ENCODE measurements around the gene ATP9A. TPM values are rescaled to one million over a fixed set of nuclear protein-coding genes. Genes with fewer than 3 reads are reported as not detected.

The ATP9A gene
- total and polyA plus RNA-seq, 2 experiments from 2014 or later: 11.3 to 16.9 TPM

DNA sequence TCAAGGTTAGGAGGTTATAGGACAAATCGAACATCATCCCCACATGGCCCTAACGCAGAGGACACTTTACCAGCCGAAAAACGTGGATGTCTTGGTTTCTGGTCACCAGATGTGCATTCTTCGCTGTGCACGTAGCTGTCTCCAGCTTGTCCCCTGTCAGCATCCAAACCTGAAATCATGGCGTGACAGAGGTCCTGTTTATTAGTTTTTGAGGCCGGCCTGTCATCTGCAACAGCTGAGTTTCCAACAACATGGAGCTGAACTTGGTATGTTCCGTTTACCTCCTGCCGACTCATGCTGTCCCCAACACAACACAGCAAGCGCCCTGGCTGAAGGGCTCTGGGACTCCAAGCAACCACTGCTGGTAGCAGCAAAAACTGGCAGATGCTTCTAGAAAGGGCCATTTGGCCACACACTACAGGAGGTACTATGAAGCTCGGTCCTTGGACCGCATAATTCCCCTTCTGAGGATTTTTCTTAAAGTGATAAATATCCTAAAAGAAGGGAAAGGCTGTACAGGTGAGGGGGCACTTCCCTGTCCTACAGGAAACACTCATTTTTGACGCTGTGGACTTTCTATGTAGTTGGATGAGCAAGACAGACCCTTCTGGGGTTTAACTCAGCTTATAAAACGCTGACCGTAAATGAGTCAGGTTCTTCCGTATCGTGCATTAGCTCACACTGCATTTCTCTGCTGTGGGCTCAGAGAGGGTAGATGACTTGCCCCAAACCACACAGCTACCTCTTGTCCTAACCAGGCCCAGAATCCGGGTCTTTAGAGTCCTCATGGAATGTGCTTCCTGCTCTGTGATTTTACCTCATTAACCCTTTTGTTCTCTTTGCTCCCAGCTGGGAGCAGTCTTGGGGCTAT lies 146.0 kb downstream of the ATP9A start:
- Histone ChIP-seq H3K4me3 (no peak overlapping the region), H3K27ac (no peak overlapping the region), H3K9me3 (ENCODE audit: low read depth) (no peaks in the 10 kb centered on the region), H3K27me3 (no peaks in the 10 kb centered on the region), H3K4me1 (ENCODE audit: low read depth) (no peaks in the 10 kb centered on the region), H3K36me3 (no peaks in the 10 kb centered on the region)
- TF ChIP-seq, protein P1, sequence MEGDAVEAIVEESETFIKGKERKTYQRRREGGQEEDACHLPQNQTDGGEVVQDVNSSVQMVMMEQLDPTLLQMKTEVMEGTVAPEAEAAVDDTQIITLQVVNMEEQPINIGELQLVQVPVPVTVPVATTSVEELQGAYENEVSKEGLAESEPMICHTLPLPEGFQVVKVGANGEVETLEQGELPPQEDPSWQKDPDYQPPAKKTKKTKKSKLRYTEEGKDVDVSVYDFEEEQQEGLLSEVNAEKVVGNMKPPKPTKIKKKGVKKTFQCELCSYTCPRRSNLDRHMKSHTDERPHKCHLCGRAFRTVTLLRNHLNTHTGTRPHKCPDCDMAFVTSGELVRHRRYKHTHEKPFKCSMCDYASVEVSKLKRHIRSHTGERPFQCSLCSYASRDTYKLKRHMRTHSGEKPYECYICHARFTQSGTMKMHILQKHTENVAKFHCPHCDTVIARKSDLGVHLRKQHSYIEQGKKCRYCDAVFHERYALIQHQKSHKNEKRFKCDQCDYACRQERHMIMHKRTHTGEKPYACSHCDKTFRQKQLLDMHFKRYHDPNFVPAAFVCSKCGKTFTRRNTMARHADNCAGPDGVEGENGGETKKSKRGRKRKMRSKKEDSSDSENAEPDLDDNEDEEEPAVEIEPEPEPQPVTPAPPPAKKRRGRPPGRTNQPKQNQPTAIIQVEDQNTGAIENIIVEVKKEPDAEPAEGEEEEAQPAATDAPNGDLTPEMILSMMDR (IDR thresholded peaks at IDR 0.05; ENCODE audit: low read depth, low read length): no peak
- no peak for DNase-seq (ENCODE audit: low read depth in 1 of 2, low spot score in 1 of 2)

DNA sequence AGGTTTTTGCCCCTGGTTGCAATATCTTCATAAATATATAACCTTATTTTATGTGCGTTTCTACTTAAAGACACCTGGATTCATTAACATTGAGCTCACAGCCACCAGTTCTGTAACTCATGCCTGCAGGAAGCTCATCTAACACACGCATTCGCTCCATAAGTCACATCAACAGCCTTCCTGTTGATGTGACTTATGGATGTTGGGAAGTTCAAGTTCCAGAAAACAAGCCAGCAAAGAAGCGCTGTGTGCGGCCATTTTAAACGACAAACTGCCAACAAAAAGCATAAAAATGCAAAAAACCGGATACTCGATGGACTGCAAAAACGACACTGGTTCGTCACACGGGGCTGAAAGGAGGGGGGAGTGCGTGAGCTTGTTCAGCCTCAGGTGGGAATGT lies 147.8 kb downstream of the ATP9A start:
- H3K4me3 ChIP-seq: no peak overlapping the region

DNA sequence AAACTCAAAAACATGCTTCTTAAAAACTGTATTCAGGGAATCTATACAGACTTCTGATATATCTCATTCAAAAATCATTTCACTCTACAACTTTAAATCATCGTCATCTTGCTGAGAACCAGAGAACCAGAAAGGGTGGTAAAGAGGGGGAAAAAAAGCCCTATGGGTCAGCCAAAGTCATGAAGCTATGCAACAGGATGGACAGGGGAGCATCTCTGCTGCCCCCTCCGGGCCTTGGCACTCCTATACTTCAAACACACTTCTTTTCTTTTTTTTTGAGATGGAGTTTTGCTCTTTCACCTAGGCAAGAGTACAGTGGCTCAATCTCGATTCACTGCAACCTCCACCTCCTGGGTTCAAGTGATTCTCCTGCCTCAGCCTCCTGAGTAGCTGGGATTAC lies 152.1 kb downstream of the ATP9A start:
- no peaks in the 10 kb centered on the region for H3K4me1 ChIP-seq (ENCODE audit: low read depth)
- no peak overlapping the region for H3K4me3 ChIP-seq
- TF ChIP-seq, protein P1 (IDR thresholded peaks at IDR 0.05; ENCODE audit: low read depth, low read length): no peak
- no peaks in the 10 kb centered on the region for H3K27me3 ChIP-seq
- H3K9me3 ChIP-seq (ENCODE audit: low read depth): no peaks in the 10 kb centered on the region
- H3K36me3 ChIP-seq: no peaks in the 10 kb centered on the region
- DNase-seq (ENCODE audit: low read depth in 1 of 2, low spot score in 1 of 2): no peak
- H3K27ac ChIP-seq: no peak overlapping the region

More for the DNA sequence above, 147.8 kb downstream of the ATP9A start:
- H3K27ac ChIP-seq: no peak overlapping the region
- TF ChIP-seq, protein P1 (IDR thresholded peaks at IDR 0.05; ENCODE audit: low read depth, low read length): no peak
- H3K4me1 ChIP-seq (ENCODE audit: low read depth): no peaks in the 10 kb centered on the region
- H3K9me3 ChIP-seq (ENCODE audit: low read depth): no peaks in the 10 kb centered on the region
- H3K27me3 ChIP-seq: no peaks in the 10 kb centered on the region
- H3K36me3 ChIP-seq: no peaks in the 10 kb centered on the region
- DNase-seq (ENCODE audit: low read depth in 1 of 2, low spot score in 1 of 2): no peak

DNA sequence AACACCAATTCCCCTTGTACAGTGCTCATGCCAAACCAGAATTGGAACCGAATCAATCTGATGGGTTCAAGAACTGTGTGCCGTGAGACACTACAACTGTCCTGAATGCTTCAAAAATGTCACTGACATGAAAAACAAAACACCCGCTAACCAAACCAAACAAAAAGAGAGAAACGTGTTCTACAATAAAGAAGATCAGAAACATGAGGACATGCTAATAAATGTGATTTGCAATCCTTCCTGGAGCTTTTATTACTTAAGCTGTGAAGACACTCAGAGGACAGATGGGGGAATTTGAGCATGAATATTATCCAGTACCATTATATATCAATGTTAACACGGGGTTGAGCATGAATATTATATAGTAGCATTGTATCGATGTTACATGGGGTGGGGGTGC lies 153.5 kb downstream of the ATP9A start:
- Histone ChIP-seq H3K4me3 (no peak overlapping the region), H3K36me3 (no peaks in the 10 kb centered on the region), H3K9me3 (ENCODE audit: low read depth) (no peaks in the 10 kb centered on the region), H3K27me3 (no peaks in the 10 kb centered on the region), H3K27ac (no peak overlapping the region), H3K4me1 (ENCODE audit: low read depth) (no peaks in the 10 kb centered on the region)
- no peak for DNase-seq (ENCODE audit: low read depth in 1 of 2, low spot score in 1 of 2)
- TF ChIP-seq, protein P1 (IDR thresholded peaks at IDR 0.05; ENCODE audit: low read depth, low read length): no peak

DNA sequence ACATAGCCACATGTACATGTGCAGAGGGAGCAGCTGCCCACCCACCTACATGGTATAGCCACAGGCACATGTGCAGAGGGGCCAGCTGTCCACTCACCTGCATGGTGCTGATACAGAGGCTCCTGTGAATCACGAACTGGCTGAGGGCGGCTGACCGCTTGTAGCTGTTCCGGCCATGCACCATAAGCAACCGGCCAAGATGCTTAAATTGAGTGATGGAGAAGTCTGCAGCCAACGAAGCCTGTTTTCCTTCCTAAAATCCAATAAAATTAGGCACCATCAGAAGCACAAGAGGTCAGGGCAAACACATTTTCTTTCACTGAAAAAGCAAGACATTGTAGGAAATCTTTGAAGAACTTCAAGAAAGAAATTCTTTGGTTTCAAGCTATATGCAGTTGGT lies 154.6 kb downstream of the ATP9A start:
- no peaks in the 10 kb centered on the region for H3K36me3 ChIP-seq
- H3K27ac ChIP-seq: no peak overlapping the region
- TF ChIP-seq, protein P1 (IDR thresholded peaks at IDR 0.05; ENCODE audit: low read depth, low read length): no peak
- H3K27me3 ChIP-seq: no peaks in the 10 kb centered on the region
- DNase-seq (ENCODE audit: low read depth in 1 of 2, low spot score in 1 of 2): no peak
- no peaks in the 10 kb centered on the region for H3K4me1 ChIP-seq (ENCODE audit: low read depth)
- H3K4me3 ChIP-seq: no peak overlapping the region
- no peaks in the 10 kb centered on the region for H3K9me3 ChIP-seq (ENCODE audit: low read depth)

Measured in cardiac muscle cell (in vitro differentiated cells and primary cell).